ENCODE measurements around the gene CENPW.

DNA sequence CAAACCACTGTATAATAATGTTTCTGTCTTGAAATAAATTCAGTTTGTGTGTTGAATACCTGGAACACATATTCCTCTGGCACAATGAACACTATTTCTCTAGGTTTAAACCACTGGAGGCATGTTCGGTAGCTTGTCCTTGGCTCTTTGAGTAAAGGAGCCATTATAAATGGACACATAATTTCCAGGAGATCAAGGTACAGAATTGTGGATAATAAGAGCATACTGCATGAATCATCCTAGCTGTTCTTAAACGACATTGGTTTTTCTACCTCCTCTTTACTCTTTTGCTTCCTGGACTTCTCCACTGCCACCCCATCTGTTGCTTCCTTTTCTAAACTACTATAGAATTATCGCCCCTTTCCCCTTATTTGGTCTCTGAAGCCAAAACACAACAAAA, 1.2 kb downstream of the CENPW start:
- TF ChIP-seq EZH2phosphoT487 (IDR thresholded peaks at IDR 0.05; ENCODE audit: insufficient read depth, low read depth) (no peak), EZH2 (IDR thresholded peaks at IDR 0.05; ENCODE audit: insufficient read depth, poor library complexity, severe bottlenecking) (no peak)

Measured in GM23248 (cell line).